Measurements from ENCODE around the gene FARSB.

The FARSB gene

GRCh38 chr2:222690564-222691200, 34.8 kb upstream of the FARSB start:
- no peak overlapping the region for H3K4me3 ChIP-seq (ENCODE audit: low read depth, low read length)
- peak; percentile 100 for TF ChIP-seq CTCF (conservative IDR thresholded peaks at IDR 0.05; ENCODE audit: low read depth, low read length)
- peak; percentile 88 for DNase-seq (ENCODE audit: low read depth)

- no peak for TF ChIP-seq CTCF (conservative IDR thresholded peaks at IDR 0.05; ENCODE audit: low read depth, low read length)
- no peak for DNase-seq (ENCODE audit: low read depth)
Observed at GRCh38 chr2:222689322-222689721, 33.4 kb upstream of the FARSB start.

GRCh38 chr2:222688917-222689316, 33.0 kb upstream of the FARSB start:
- no peak for DNase-seq (ENCODE audit: low read depth)
- TF ChIP-seq CTCF (conservative IDR thresholded peaks at IDR 0.05; ENCODE audit: low read depth, low read length), result no peak

More at GRCh38 chr2:222689322-222689721, 33.4 kb upstream of the FARSB start:
- H3K4me3 ChIP-seq (ENCODE audit: low read depth, low read length), result no peak overlapping the region

GRCh38 chr2:222686086-222686750, 30.3 kb upstream of the FARSB start:
- H3K4me3 ChIP-seq (ENCODE audit: low read depth, low read length), result no peak overlapping the region
- no peak for TF ChIP-seq CTCF (conservative IDR thresholded peaks at IDR 0.05; ENCODE audit: low read depth, low read length)
- no peak for DNase-seq (ENCODE audit: low read depth)

More at GRCh38 chr2:222688917-222689316, 33.0 kb upstream of the FARSB start:
- H3K4me3 ChIP-seq (ENCODE audit: low read depth, low read length), result no peak overlapping the region

- no peak for TF ChIP-seq CTCF (conservative IDR thresholded peaks at IDR 0.05; ENCODE audit: low read depth, low read length)
- no peak for DNase-seq (ENCODE audit: low read depth)
- H3K4me3 ChIP-seq (ENCODE audit: low read depth, low read length), result no peak overlapping the region
Observed at GRCh38 chr2:222683805-222684204, 27.9 kb upstream of the FARSB start.

- no peak overlapping the region for H3K4me3 ChIP-seq (ENCODE audit: low read depth, low read length)
- no peak for DNase-seq (ENCODE audit: low read depth)
- peak; percentile 26 for TF ChIP-seq CTCF (conservative IDR thresholded peaks at IDR 0.05; ENCODE audit: low read depth, low read length)
Observed at GRCh38 chr2:222677981-222678380, 22.1 kb upstream of the FARSB start.

- no peak for DNase-seq (ENCODE audit: low read depth)
- H3K4me3 ChIP-seq (ENCODE audit: low read depth, low read length), result no peak overlapping the region
- no peak for TF ChIP-seq CTCF (conservative IDR thresholded peaks at IDR 0.05; ENCODE audit: low read depth, low read length)
Observed at GRCh38 chr2:222673883-222674282, 18.0 kb upstream of the FARSB start.

All from choroid plexus epithelial cell (primary cell).